NB4 (cell line): ENCODE data around the gene CELF4.

Experiments used
- MYC ChIP-seq: IDR thresholded peaks from 2 replicates; pipeline ENCODE4 v1.6.1; 2011; ENCODE audit warnings: low read depth, low read length
- POLR2A ChIP-seq: IDR thresholded peaks from 2 replicates; pipeline ENCODE4 v1.6.1; 2011; ENCODE audit warnings: mild to moderate bottlenecking; ENCODE audit not compliant: insufficient read length; ENCODE audit errors: extremely low read depth
- TF ChIP-seq, protein P1 (sequence below): IDR thresholded peaks from one replicate; pipeline ENCODE4 v1.5.1; 2012; ENCODE audit warnings: low read depth, low read length
- TF ChIP-seq, protein P2 (sequence below): IDR thresholded peaks from 2 replicates; pipeline ENCODE4 v1.6.1; 2011; ENCODE audit warnings: low read depth, low read length

DNA sequence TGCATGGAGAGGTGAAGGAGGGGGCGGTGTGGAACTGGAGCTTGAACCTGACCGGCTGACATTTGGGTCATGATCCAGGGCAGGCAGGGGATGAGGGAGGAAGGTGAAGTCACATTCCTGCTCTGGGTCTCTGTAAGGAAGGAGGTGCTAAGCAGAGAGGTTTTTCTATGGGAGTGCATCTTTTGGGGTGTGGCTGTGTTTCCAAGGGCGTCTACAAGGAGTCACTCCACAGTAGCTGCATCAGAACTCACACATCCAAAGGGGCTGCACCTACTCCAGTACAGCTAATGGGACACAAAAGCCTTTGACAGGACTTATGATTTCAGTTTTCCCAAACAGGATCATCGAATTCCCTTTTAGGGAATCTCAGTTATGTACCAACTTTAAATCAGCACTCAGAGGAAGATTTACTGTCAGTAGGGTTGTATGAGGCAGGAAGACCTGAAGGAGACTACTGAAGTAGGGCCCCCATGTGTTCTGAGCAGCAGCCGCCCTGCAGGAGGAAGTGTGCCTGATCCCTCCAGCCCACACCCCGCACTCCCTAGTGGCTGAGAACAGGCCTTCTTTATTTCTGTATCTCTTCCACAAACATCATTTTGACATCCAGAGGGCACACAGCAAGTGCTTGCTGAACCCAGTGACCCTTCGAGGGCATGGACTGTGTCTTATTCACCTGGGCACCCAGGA, 137.2 kb downstream of the CELF4 start:
- TF ChIP-seq, protein P1, sequence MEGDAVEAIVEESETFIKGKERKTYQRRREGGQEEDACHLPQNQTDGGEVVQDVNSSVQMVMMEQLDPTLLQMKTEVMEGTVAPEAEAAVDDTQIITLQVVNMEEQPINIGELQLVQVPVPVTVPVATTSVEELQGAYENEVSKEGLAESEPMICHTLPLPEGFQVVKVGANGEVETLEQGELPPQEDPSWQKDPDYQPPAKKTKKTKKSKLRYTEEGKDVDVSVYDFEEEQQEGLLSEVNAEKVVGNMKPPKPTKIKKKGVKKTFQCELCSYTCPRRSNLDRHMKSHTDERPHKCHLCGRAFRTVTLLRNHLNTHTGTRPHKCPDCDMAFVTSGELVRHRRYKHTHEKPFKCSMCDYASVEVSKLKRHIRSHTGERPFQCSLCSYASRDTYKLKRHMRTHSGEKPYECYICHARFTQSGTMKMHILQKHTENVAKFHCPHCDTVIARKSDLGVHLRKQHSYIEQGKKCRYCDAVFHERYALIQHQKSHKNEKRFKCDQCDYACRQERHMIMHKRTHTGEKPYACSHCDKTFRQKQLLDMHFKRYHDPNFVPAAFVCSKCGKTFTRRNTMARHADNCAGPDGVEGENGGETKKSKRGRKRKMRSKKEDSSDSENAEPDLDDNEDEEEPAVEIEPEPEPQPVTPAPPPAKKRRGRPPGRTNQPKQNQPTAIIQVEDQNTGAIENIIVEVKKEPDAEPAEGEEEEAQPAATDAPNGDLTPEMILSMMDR, result no peak
- TF ChIP-seq POLR2A (no peak), MYC (no peak)
- TF ChIP-seq, protein P2, sequence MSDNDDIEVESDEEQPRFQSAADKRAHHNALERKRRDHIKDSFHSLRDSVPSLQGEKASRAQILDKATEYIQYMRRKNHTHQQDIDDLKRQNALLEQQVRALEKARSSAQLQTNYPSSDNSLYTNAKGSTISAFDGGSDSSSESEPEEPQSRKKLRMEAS, result no peak
